Endometrial microvascular endothelial cells (primary cell): ENCODE data around the gene RNF213. TPM values are rescaled to one million over a fixed set of nuclear protein-coding genes. Genes with fewer than 3 reads are reported as not detected.

ENCODE experiments used
- in situ Hi-C: cut with HindIII; loops from 2 replicates; pipeline ENCODE4 v1.10.0; 2017; ENCODE audit warnings: low sequenced_read_pairs, low pct_unique_long_range_greater_than_20kb; ENCODE audit errors: inconsistent ontology term
- total RNA-seq: library from RNA; depleted of rRNA; stranded (reverse); fragments of >200 nt; gene quantifications from one replicate; pipeline ENCODE4 v1.2.3, GENCODE V29; 2015; ENCODE audit errors: inconsistent ontology term

RNF213 gene
- total RNA-seq, 1 donor from 2014 or later, result 80.8 TPM

GRCh38 chr17:80428363-80428762 is 167.7 kb downstream of the RNF213 start:
- in situ Hi-C loops, result no loop called here

- in situ Hi-C loops, result no loop called here
These were observed 168.1 kb downstream of the RNF213 start for GRCh38 chr17:80428796-80429195.

DNA sequence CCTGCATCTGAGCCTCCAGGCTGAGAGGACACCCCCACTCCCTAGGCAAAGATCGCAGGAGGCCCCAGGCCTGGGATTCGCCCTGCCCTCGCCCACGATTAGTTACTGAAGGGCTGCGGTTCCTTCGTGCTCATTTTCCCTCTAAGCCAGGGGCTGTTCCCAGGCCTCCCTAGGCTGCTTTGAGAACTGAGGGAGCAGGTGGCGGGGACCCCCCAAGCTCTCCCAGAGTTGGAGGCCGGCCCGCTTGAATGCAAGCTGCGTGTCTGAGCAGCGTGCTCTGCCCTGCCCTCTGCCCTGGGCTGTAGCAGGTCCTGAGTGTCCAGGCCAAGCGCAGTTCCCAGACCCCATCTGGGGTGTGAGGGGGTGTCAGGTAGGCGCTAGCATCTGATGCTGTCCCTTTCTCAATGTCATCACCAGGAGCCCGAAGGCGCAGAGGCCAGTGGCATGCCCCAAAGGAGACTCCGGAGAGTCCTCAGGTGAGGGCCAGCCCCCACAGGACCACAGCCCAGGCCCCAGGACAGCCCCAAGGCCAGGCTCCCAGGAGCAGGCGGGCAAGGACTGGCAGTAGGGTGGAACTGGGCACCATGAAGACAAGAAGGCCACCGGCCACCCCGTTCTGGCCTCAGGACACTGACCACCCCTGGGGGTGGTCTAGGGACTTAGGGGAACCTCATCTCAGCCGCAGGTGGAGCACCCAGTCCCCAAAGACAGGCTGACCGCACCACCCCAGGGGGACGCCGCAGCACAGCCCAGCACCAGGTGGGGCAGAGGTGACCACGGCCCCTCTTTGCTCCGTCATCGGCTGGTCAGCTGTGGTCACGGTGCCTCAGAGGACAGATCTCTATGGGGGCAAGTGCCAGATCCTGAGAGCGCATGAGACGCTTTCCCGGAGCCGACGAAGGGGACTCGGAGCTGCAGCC is 169.0 kb downstream of the RNF213 start:
- in situ Hi-C loops, result no loop called here

GRCh38 chr17:80430446-80431245 is 170.0 kb downstream of the RNF213 start:
- in situ Hi-C loops, result no loop called here

- in situ Hi-C loops, result no loop called here
These were observed 170.9 kb downstream of the RNF213 start for GRCh38 chr17:80431246-80432195.

- in situ Hi-C loops, result no loop called here
These were observed 171.8 kb downstream of the RNF213 start for GRCh38 chr17:80432350-80432955.

- in situ Hi-C loops, result no loop called here
These were observed 172.4 kb downstream of the RNF213 start for GRCh38 chr17:80432961-80433550.

- in situ Hi-C loops, result no loop called here
These were observed 173.4 kb downstream of the RNF213 start for GRCh38 chr17:80433916-80434666.

- in situ Hi-C loops, result no loop called here
These were observed 176.9 kb downstream of the RNF213 start for GRCh38 chr17:80437532-80437931.

- in situ Hi-C loops, result no loop called here
These were observed 178.2 kb downstream of the RNF213 start for GRCh38 chr17:80438806-80439205.

- in situ Hi-C loops, result no loop called here
These were observed 178.8 kb downstream of the RNF213 start for GRCh38 chr17:80439499-80439898.

GRCh38 chr17:80441133-80441578 is 180.5 kb downstream of the RNF213 start:
- in situ Hi-C loops, result no loop called here

GRCh38 chr17:80441598-80442322 is 181.1 kb downstream of the RNF213 start:
- in situ Hi-C loops, result no loop called here

GRCh38 chr17:80442323-80442659 is 181.6 kb downstream of the RNF213 start:
- in situ Hi-C loops, result no loop called here

DNA sequence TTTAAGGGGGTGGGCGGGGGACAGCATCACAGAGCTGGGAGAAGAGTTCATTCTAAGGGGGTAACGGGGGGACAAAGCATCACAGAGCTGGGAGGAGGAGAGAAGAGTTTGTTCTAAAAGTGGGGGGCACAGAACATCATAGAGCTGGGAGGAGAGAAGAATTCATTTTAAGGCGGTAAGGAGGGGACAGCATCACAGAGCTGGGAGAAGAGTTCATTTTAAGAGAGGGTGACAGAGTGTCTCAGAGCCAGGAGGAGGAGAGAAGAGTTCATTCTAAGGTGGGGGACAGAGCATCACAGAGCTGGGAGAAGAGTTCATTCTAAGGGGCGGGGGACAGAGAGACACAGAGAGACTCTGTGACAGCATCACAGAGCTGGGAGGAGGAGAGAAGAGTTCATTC is 182.1 kb downstream of the RNF213 start:
- in situ Hi-C loops, result no loop called here

DNA sequence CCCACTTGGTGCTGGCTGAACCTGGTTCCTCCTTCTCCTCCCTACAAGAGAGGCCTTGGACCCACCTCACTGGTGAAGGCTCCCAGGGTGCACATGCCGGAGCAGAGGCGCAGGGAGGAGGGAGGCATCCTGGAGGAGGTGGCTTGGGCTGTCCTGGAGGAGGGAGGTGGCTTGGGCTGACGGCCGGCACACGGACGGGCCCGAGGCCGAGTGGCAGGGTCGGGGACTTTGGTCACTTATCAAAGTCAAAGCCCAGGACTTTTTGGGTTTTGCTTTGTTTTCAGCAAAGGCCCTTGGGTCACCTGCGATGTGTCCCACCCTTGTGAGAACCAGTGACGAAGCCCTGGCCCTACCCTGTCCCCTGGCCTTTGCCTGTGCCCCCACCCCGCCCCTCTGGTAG is 182.8 kb downstream of the RNF213 start:
- in situ Hi-C loops, result no loop called here
